GM21515 (cell line): ENCODE results near the gene OR6J1.
"Not testable (repeated sequence)": the region's sequence is repeated elsewhere in the genome, so short reads cannot be mapped to it uniquely, and the experiment has no call there.

Experiments
- ATAC-seq: cut with Tn5 transposase; IDR thresholded peaks from one replicate; pipeline ENCODE4 v1.9.1; 2021; ENCODE audit not compliant: unreplicated experiment

Gene OR6J1

GRCh38 chr14:22651586-22651985 is 7.4 kb upstream of the OR6J1 start:
- no peak for ATAC-seq

DNA sequence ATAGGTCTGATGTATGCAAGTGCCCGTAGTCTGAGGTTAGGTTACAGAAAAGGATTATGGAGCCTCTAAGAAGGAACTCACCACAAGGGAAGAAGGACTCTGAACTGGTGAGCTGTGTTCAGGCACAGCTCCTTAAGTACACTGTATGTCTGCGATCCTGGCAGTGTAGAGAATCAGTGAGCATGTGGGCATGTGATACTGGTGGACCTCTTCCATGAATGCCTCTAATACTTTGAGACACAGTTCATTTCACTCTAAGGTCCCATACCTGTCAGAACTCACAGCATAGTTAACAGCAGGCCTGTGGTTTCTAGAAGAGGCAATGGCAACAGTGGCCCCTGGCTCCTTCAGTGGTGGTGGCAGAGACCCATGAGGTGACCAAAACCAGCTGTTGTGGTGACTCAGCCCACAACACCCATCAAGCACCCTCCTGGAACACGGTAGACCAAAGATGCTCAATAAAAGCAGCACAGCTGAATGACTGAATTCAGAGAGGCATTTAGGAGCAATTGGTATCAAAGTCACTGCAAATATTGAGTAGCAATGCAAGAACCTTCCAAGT is 6.9 kb upstream of the OR6J1 start:
- ATAC-seq = no peak

GRCh38 chr14:22650046-22650739 is 6.0 kb upstream of the OR6J1 start:
- no peak for ATAC-seq

GRCh38 chr14:22648506-22648905 is 4.4 kb upstream of the OR6J1 start:
- no peak for ATAC-seq

GRCh38 chr14:22646570-22647254 is 2.6 kb upstream of the OR6J1 start:
- no peak for ATAC-seq

DNA sequence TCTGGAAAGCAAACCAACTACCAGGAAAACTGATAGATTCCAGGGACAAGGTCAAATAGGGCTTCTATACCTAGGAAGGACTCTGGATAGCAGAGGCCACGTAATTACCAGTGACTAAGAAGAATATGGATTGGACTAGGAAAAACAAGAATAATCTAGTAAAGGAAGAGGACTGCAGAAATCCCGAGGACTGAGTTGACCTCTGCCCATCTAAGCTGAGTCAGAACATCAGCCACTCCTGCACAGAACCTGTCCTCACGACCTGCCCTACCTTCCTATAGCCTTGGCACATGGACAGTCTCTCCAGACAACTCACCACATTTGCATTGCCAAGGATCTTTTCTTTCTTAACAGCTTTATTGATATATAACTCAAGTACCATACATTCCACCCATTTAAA is 2.3 kb downstream of the OR6J1 start:
- no peak for ATAC-seq

- no peak for ATAC-seq
Measured at GRCh38 chr14:22640192-22640591, 4.0 kb downstream of the OR6J1 start.

- ATAC-seq = not testable (repeated sequence)
Measured at GRCh38 chr14:22635980-22636379, 8.2 kb downstream of the OR6J1 start.

DNA sequence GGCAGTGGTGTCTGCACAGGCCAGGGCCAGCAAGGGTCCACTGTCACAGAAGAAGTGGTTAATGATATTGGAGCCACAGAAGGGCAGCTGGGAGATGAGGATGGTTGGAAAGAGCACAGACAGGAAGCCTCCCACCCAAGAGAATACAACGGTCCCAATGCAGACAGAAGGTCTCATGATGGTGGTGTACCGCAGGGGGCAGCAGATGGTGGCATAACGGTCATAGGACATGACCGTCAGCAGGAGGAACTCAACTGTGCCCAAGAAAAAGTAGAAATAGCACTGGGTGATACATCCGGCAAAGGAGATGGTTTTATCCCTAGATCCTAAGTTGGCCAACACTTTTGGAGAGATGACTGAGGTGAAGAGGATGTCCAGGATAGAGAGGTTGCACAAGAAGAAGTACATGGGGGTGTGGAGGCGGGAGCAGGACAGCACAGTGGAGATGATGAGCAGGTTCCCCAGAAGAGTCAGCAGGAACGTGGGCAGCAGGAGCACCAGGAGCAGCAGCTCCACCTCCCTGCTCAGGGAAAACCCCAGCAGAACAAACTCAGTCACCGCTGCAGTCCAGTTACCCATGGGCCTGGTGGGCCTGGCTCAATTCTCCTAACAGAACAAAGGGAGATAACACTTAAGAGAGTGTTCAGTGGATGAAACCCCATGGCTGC is 9.8 kb downstream of the OR6J1 start:
- ATAC-seq = no peak

DNA sequence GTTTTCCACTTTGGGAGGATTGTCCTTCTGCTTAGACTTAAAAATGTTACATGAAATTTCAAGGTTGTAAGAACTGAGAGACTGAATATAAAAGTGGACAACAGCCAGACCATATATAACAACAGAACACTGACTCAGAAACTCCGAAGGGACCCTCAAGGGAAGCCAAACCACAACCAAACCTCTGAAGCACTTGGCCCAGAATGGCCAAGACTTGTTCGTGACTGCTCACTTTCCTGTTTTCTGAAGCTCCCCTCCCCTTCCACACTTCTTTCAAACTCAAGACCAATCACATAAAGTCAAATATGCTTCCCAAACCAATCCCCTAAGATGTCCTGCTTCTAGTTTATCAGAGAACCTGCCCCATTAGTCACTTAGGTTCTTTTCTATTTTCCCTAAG is 13.7 kb downstream of the OR6J1 start:
- ATAC-seq = no peak

- ATAC-seq = no peak
Measured at GRCh38 chr14:22630066-22630465, 14.1 kb downstream of the OR6J1 start.

DNA sequence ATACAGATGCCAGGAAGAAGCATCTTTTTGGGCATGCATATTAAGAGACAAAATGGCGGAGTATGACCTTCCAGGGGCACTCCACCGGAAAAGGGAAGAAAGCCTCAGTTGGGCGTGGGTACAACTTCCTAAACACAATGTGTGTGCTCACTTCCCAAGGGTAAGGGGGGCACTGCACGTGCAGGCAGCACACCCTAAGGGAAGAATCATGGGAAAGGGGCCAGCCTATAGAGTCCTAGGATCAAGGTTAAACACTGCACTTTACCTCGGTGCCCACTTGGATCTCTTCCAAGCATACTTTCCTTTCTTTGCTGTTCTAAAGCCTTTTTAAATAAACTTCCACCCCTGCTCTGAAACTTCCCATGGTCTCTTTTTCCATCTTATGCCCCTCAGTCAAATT is 14.8 kb downstream of the OR6J1 start:
- no peak for ATAC-seq

GRCh38 chr14:22627506-22628263 is 16.5 kb downstream of the OR6J1 start:
- ATAC-seq = no peak

- no peak for ATAC-seq
Measured at GRCh38 chr14:22626590-22626989, 17.6 kb downstream of the OR6J1 start.

GRCh38 chr14:22623047-22623446 is 21.1 kb downstream of the OR6J1 start:
- ATAC-seq = no peak

GRCh38 chr14:22622255-22622654 is 21.9 kb downstream of the OR6J1 start:
- ATAC-seq = no peak

DNA sequence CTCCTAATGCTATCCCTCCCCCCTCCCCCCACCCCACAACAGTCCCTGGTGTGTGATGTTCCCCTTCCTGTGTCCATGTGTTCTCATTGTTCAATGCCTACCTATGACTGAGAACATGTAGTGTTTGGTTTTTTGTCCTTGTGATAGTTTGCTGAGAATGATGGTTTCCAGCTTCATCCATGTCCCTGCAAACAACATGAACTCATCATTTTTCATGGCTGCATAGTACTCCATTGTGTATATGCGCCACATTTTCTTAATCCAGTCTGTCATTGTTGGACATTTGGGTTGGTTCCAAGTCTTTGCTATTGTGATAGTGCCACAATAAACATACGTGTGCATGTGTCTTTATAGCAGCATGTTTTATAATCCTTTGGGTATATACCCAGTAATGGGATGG is 28.4 kb downstream of the OR6J1 start:
- not testable (repeated sequence) for ATAC-seq

GRCh38 chr14:22614240-22614799 is 29.8 kb downstream of the OR6J1 start:
- no peak for ATAC-seq

GRCh38 chr14:22613736-22614239 is 30.4 kb downstream of the OR6J1 start:
- no peak for ATAC-seq

DNA sequence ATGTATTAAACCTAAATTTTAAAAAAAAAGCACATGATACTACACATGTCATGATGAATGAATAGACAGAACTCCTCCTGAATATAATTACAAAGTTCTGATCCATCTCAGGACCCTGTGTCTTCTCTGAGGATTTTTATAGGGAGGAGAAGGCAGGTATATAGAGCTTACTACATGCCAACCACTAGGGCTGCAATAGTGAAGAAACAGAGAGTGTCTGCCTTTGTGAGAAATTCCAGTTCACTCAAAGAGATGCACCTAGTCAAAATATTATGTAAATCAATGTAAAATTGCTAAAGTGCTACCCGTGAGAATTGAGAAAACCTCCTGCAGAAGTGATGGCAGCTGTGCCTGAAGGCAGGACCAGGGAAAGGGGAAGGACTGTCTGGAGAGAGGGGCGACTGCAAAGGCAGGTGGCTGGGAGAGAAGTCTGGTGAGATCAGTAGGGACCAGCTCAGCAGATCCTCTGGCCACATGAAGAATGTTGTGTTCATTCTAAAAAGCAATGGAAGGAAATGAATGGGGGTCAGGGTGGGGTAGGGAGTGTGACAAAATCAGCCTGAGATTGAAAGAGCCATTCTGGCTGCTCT is 31.0 kb downstream of the OR6J1 start:
- no peak for ATAC-seq
